GM12874 (cell line): Measurements from ENCODE around the gene PLPP3.

Source experiments
- TF ChIP-seq, protein P1 (sequence below): IDR thresholded peaks from 2 replicates; pipeline ENCODE4 v1.5.1; 2011; ENCODE audit warnings: low read depth, mild to moderate bottlenecking, control low read depth, low read length, moderate library complexity; ENCODE audit not compliant: insufficient read depth

PLPP3 gene

DNA sequence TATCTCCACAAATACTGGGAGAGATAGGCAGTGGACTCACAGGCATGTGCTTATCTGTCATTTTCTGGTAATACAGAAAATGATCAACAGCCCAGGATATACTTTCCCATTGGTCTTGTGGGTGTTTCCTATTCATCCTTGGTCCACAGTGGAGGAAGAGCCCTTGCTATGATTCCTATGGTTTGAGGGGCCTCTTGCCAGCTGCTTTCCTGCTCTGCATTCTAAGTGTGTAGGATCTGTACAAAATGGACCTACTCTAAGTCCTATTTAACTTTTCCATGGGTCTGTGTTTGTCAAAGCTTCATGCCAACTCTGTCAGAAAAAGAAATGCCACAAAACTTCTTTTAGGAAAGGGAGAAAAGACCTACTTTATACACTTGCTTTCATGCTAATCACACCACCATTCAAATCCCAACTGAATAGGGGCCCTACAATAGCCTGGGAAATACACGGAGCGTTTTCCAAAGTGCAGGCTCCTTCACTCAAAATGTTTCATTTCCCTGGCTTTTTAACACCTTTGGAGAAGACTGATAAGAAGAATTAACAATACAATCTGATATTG lies 16.4 kb downstream of the PLPP3 start:
- TF ChIP-seq, protein P1, sequence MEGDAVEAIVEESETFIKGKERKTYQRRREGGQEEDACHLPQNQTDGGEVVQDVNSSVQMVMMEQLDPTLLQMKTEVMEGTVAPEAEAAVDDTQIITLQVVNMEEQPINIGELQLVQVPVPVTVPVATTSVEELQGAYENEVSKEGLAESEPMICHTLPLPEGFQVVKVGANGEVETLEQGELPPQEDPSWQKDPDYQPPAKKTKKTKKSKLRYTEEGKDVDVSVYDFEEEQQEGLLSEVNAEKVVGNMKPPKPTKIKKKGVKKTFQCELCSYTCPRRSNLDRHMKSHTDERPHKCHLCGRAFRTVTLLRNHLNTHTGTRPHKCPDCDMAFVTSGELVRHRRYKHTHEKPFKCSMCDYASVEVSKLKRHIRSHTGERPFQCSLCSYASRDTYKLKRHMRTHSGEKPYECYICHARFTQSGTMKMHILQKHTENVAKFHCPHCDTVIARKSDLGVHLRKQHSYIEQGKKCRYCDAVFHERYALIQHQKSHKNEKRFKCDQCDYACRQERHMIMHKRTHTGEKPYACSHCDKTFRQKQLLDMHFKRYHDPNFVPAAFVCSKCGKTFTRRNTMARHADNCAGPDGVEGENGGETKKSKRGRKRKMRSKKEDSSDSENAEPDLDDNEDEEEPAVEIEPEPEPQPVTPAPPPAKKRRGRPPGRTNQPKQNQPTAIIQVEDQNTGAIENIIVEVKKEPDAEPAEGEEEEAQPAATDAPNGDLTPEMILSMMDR, result no peak

- TF ChIP-seq, protein P1, result no peak
Observed at GRCh38 chr1:56561227-56562019, 17.9 kb downstream of the PLPP3 start.

- TF ChIP-seq, protein P1, result no peak
Observed at GRCh38 chr1:56557746-56558145, 21.6 kb downstream of the PLPP3 start.

DNA sequence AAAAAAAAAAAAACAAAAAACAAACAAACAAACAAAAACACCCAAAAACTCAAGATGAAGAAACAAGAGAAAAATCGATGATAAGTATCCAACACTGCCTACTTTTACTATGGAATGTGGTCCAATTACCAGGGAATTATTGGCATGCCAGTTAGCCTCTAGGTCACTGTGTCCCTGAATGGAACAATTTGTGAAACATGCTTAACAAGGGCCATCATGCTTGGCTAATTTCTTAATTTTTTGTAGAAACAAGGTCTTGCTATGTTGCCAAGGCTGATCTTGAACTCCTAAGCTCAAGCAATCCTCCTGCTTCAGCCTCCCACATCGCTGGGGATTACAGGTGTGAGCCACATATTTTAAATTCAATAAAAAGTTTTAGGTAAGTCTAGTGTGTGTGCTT lies 23.9 kb downstream of the PLPP3 start:
- TF ChIP-seq, protein P1, result no peak

DNA sequence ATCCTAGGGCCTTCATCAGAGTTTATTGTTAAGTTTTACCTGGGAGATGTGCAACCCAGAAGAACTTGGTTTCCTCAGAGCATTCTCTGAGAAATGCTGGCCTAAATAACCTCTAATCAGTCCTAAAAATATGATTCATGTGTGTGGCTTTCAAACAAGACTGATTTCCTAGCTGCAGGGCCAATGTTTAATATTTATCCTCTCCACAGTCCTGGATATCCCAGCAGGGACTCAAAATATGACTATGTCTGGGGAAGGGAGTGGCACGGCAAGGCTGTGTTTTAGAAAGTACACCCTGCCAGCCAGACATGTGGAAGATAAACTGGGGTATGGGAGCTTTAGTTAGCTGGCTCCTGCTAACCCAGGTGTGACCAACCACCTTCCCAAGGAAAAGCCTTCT lies 26.3 kb downstream of the PLPP3 start:
- TF ChIP-seq, protein P1, result no peak

GRCh38 chr1:56552349-56552748 lies 27.0 kb downstream of the PLPP3 start:
- TF ChIP-seq, protein P1, result no peak

GRCh38 chr1:56551691-56552090 lies 27.7 kb downstream of the PLPP3 start:
- TF ChIP-seq, protein P1, result no peak
